Fibroblast of pulmonary artery (primary cell): Measurements from ENCODE around the gene FMN1.
A peak's percentile ranks its signal among the peaks of the same experiment; 100 is the strongest.

Experiments used
- DNase-seq: peaks from one replicate; pipeline ENCODE4 v3.0.0-alpha.2; 2010; ENCODE audit warnings: low read depth
- H3K4me3 ChIP-seq: replicated peaks from 2 replicates; pipeline ENCODE4 v1.5.1; 2011; ENCODE audit warnings: low read depth, mild to moderate bottlenecking, control low read depth, low read length, moderate library complexity
- CTCF ChIP-seq: IDR thresholded peaks from 2 replicates; pipeline ENCODE4 v1.5.1; 2011; ENCODE audit warnings: mild to moderate bottlenecking, control low read depth, low read length, inconsistent platforms; ENCODE audit errors: missing control alignments

Gene FMN1

DNA sequence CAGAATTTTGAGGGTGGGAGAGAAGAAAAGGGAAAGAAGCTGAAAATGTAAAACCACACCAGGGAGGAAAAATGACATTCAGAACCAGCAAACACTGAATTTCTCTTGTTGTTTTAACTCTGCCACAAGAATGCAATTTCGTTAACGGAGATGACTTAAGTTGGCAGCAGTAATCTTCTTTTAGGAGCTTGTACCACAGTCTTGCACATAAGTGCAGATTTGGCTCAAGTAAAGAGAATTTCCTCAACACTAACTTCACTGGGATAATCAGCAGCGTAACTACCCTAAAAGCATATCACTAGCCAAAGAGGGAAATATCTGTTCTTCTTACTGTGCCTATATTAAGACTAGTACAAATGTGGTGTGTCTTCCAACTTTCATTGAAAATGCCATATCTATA, 461.2 kb downstream of the FMN1 start:
- no peak for DNase-seq
- no peak overlapping the region for H3K4me3 ChIP-seq
- no peak for TF ChIP-seq CTCF

DNA sequence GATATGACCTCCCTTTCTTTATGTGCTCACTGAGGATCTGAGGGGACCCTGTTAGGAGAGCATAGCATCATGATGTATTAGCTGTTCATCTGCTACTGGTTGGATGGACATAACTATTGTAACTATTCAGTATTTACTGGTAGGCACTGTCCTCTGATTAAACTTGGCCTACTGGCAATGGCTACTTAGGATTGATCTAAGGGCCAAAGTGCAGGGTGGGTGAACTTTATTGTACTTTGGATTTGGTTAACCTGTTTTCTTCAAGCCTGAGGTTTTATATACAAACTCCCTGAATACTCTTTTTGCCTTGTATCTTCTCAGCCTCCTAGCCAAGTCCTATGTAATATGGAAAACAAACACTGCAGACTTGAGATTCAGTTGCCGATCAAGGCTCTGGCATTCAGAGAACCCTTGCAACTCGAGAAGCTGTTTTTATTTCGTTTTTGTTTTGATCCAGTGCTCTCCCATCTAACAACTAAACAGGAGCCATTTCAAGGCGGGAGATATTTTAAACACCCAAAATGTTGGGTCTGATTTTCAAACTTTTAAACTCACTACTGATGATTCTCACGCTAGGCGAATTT, 461.8 kb downstream of the FMN1 start:
- no peak for DNase-seq
- TF ChIP-seq CTCF, result no peak
- no peak overlapping the region for H3K4me3 ChIP-seq

GRCh38 chr15:32730677-32731654, 463.5 kb downstream of the FMN1 start:
- peak; percentile 29 for DNase-seq
- no peak for TF ChIP-seq CTCF
- H3K4me3 ChIP-seq, result no peak overlapping the region

GRCh38 chr15:32729700-32730395, 464.7 kb downstream of the FMN1 start:
- no peak overlapping the region for H3K4me3 ChIP-seq
- no peak for TF ChIP-seq CTCF
- DNase-seq, result no peak

GRCh38 chr15:32723171-32723948, 471.2 kb downstream of the FMN1 start:
- no peak for TF ChIP-seq CTCF
- no peak for DNase-seq
- H3K4me3 ChIP-seq, result no peak overlapping the region

DNA sequence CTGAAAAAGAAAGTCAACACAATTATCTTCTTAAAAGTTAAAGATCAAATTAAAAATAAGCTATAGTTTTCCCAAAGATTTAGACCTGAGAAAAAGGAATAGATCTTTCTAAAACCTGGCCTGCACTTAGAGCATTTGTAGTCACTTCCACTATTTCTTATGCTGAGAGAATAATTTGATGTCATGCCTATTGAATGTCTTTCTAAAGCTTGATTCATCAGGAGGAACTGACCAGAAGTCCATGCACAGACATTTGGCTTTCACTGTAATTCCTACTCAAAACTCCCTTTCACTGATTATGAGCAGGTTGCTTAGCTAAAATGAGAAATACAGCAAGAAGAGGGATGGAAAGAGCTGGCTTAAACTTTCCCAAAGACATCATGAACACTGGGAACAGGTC, 472.4 kb downstream of the FMN1 start:
- DNase-seq, result no peak
- H3K4me3 ChIP-seq, result no peak overlapping the region
- TF ChIP-seq CTCF, result no peak
